IMR-90 (cell line): ENCODE measurements around the gene PTPRS.

Source experiments
- BHLHE40 ChIP-seq: fragments of 150-350 bp; IDR thresholded peaks from 2 replicates; pipeline ENCODE4 v1.6.1; 2016; ENCODE audit warnings: mild to moderate bottlenecking, low read depth, low read length
- CEBPB ChIP-seq: IDR thresholded peaks from 2 replicates; pipeline ENCODE4 v1.6.1; 2012; ENCODE audit warnings: low read depth, low read length, improper control_type of control experiment
- CHD1 ChIP-seq: IDR thresholded peaks from 2 replicates; pipeline ENCODE4 v1.6.1; 2012; ENCODE audit warnings: low read depth, low read length, improper control_type of control experiment
- FOS ChIP-seq: fragments of 150-350 bp; IDR thresholded peaks from 2 replicates; pipeline ENCODE4 v1.6.1; 2016; ENCODE audit warnings: low read depth, low read length
- NFE2L2 ChIP-seq: fragments of 150-350 bp; IDR thresholded peaks from 2 replicates; pipeline ENCODE4 v1.6.1; 2016; ENCODE audit warnings: low read depth, mild to moderate bottlenecking, low read length
- POLR2A ChIP-seq: IDR thresholded peaks from 2 replicates; pipeline ENCODE4 v1.6.1; 2012; ENCODE audit warnings: mild to moderate bottlenecking, low read depth, low read length
- RAD21 ChIP-seq: IDR thresholded peaks from 2 replicates; pipeline ENCODE4 v1.6.1; 2012; ENCODE audit warnings: low read length, improper control_type of control experiment
- RFX5 ChIP-seq: IDR thresholded peaks from 2 replicates; pipeline ENCODE4 v1.8.0; 2012; ENCODE audit warnings: low read depth, mild to moderate bottlenecking, low read length, moderate library complexity
- SMC3 ChIP-seq: fragments of 150-350 bp; IDR thresholded peaks from 2 replicates; pipeline ENCODE4 v1.6.1; 2016; ENCODE audit warnings: low read depth, mild to moderate bottlenecking, antibody characterized with exemption, low read length, moderate library complexity
- TF ChIP-seq, protein P1 (sequence below): fragments of 150-350 bp; IDR thresholded peaks from 2 replicates; pipeline ENCODE4 v1.6.1; 2016; ENCODE audit warnings: low read depth, mild to moderate bottlenecking, low read length, moderate library complexity, borderline replicate concordance
- TF ChIP-seq, protein P2 (sequence below): conservative IDR thresholded peaks from 2 replicates; pipeline ENCODE4 v1.5.1; 2012; ENCODE audit warnings: mild to moderate bottlenecking, low read depth, low read length, improper control_type of control experiment
- TF ChIP-seq, protein P3 (sequence below): fragments of 150-350 bp; IDR thresholded peaks from 2 replicates; pipeline ENCODE4 v1.6.1; 2017; ENCODE audit warnings: mild to moderate bottlenecking, antibody characterized with exemption, low read length, low read depth

DNA sequence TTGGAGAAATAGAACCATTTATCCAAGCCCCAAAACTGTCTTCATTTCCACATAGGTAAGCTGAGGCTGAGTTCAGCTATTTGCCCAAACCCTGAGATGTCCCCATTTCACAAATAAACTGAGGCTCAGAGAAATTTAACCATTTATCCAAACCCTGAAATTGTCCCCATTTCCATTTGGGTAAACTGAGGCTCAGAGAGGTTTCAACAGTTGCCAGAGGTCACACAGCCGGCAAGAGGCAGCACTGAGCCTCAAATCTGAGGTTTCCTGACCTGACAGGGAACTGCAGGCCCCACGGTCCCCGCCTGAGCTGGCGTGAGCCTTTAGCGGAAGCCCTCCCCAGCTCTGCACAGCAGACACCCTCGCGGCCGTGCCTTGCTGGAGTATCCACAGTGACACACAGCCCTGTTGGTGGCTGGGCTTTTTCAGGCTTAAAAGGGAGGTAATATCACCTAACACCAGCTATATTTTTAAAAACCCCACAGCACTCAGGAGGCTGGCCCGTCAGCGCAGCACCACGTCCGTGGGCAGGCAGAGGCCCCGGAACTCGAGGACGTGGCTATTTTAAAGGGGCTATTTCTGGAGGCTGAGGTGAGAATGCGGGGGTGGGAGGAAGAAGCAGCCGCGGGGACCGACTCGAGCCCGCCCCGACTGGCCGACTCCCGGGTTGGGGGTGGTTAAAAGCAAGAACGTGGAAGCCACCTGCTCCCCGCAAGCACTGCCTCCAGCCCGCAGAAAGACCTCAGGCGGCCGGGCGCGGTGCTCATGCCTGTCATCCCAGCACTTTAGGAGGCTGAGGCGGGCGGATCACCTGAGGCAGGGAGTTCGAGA, 18.5 kb downstream of the PTPRS start:
- TF ChIP-seq, protein P1, sequence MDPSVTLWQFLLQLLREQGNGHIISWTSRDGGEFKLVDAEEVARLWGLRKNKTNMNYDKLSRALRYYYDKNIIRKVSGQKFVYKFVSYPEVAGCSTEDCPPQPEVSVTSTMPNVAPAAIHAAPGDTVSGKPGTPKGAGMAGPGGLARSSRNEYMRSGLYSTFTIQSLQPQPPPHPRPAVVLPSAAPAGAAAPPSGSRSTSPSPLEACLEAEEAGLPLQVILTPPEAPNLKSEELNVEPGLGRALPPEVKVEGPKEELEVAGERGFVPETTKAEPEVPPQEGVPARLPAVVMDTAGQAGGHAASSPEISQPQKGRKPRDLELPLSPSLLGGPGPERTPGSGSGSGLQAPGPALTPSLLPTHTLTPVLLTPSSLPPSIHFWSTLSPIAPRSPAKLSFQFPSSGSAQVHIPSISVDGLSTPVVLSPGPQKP, result no peak
- TF ChIP-seq, protein P2, sequence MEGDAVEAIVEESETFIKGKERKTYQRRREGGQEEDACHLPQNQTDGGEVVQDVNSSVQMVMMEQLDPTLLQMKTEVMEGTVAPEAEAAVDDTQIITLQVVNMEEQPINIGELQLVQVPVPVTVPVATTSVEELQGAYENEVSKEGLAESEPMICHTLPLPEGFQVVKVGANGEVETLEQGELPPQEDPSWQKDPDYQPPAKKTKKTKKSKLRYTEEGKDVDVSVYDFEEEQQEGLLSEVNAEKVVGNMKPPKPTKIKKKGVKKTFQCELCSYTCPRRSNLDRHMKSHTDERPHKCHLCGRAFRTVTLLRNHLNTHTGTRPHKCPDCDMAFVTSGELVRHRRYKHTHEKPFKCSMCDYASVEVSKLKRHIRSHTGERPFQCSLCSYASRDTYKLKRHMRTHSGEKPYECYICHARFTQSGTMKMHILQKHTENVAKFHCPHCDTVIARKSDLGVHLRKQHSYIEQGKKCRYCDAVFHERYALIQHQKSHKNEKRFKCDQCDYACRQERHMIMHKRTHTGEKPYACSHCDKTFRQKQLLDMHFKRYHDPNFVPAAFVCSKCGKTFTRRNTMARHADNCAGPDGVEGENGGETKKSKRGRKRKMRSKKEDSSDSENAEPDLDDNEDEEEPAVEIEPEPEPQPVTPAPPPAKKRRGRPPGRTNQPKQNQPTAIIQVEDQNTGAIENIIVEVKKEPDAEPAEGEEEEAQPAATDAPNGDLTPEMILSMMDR, result no peak
- TF ChIP-seq CHD1 (no peak), RAD21 (no peak), BHLHE40 (no peak), NFE2L2 (no peak), RFX5 (no peak), CEBPB (no peak), SMC3 (no peak), POLR2A (no peak), FOS (no peak)
- TF ChIP-seq, protein P3, sequence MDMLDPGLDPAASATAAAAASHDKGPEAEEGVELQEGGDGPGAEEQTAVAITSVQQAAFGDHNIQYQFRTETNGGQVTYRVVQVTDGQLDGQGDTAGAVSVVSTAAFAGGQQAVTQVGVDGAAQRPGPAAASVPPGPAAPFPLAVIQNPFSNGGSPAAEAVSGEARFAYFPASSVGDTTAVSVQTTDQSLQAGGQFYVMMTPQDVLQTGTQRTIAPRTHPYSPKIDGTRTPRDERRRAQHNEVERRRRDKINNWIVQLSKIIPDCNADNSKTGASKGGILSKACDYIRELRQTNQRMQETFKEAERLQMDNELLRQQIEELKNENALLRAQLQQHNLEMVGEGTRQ, result no peak
